HepG2 (cell line): ENCODE measurements around the gene EMP2. TPM values are rescaled to one million over a fixed set of nuclear protein-coding genes. Genes with fewer than 3 reads are reported as not detected.

Experiments
- BATF2 ChIP-seq: sonication (generic); formaldehyde crosslinking; IDR thresholded peaks from 2 replicates; pipeline ENCODE4 v1.8.0; 2022; ENCODE audit warnings: mild to moderate bottlenecking, missing genetic modification reagents, moderate library complexity
- BRD4 ChIP-seq: sonication (generic); formaldehyde crosslinking; IDR thresholded peaks from 2 replicates; pipeline ENCODE4 v1.4.0; 2020; ENCODE audit warnings: missing genetic modification reagents
- CENPT ChIP-seq: sonication (generic); formaldehyde crosslinking; IDR thresholded peaks from 2 replicates; pipeline ENCODE4 v1.8.0; 2022; ENCODE audit warnings: low read depth, mild to moderate bottlenecking, moderate library complexity, missing genetic modification reagents
- EHMT2 ChIP-seq: fragments of 200-600 bp; sonication (generic); IDR thresholded peaks from 2 replicates; pipeline ENCODE4 v1.7.0; 2017; ENCODE audit warnings: antibody characterized with exemption, low read depth, low read length, borderline replicate concordance
- GATAD1 ChIP-seq: IDR thresholded peaks from 2 replicates; pipeline ENCODE4 v1.6.1; 2016; ENCODE audit warnings: missing genetic modification reagents, missing compliant biosample characterization
- HHEX ChIP-seq: IDR thresholded peaks from 2 replicates; pipeline ENCODE4 v1.6.1; 2016; ENCODE audit warnings: control low read depth
- KLF12 ChIP-seq: sonication (generic); formaldehyde crosslinking; IDR thresholded peaks from 2 replicates; pipeline ENCODE4 v1.4.0; 2020; ENCODE audit warnings: missing genetic modification reagents, borderline replicate concordance
- NCOR1 ChIP-seq: fragments of 200-600 bp; sonication (generic); IDR thresholded peaks from 2 replicates; pipeline ENCODE4 v1.7.0; 2017; ENCODE audit warnings: antibody characterized with exemption, low read length, borderline replicate concordance
- PTBP1 ChIP-seq: fragments of 200-400 bp; formaldehyde crosslinking; IDR thresholded peaks from 2 replicates; pipeline ENCODE4 v1.6.1; 2018; ENCODE audit warnings: low read length, low read depth; ENCODE audit not compliant: poor library complexity, severe bottlenecking
- TRAFD1 ChIP-seq: sonication (generic); formaldehyde crosslinking; IDR thresholded peaks from 2 replicates; pipeline ENCODE4 v1.5.1; 2020; ENCODE audit warnings: missing genetic modification reagents, mild to moderate bottlenecking, borderline replicate concordance
- YEATS4 ChIP-seq: sonication (generic); formaldehyde crosslinking; IDR thresholded peaks from 2 replicates; pipeline ENCODE4 v1.4.0; 2020; ENCODE audit warnings: missing genetic modification reagents, borderline replicate concordance
- ZBTB43 ChIP-seq: sonication (generic); formaldehyde crosslinking; conservative IDR thresholded peaks from 2 replicates; pipeline ENCODE4 v1.4.0; 2020; ENCODE audit warnings: missing genetic modification reagents
- ZNF224 ChIP-seq: sonication (generic); formaldehyde crosslinking; IDR thresholded peaks from 2 replicates; pipeline ENCODE4 v1.5.0; 2020; ENCODE audit warnings: mild to moderate bottlenecking, missing genetic modification reagents
- ZNF672 ChIP-seq: sonication (generic); formaldehyde crosslinking; IDR thresholded peaks from 2 replicates; pipeline ENCODE4 v1.8.1; 2022; ENCODE audit warnings: missing genetic modification reagents
- ZNF746 ChIP-seq: sonication (generic); formaldehyde crosslinking; IDR thresholded peaks from 2 replicates; pipeline ENCODE4 v1.8.0; 2022; ENCODE audit warnings: mild to moderate bottlenecking, missing genetic modification reagents
- ZNF747 ChIP-seq: sonication (generic); formaldehyde crosslinking; IDR thresholded peaks from 2 replicates; pipeline ENCODE4 v1.8.1; 2023; ENCODE audit warnings: missing genetic modification reagents, mild to moderate bottlenecking, borderline replicate concordance
- ZNF782 ChIP-seq: sonication (generic); formaldehyde crosslinking; IDR thresholded peaks from 2 replicates; pipeline ENCODE4 v1.4.0; 2020; ENCODE audit warnings: missing genetic modification reagents, mild to moderate bottlenecking, borderline replicate concordance
- polyA plus RNA-seq, 8 experiments: library from polyadenylated mRNA; depleted of rRNA in 3 of 8; stranded (reverse) in 7 of 8; unstranded in 1 of 8; fragments of >200 nt; fragmentation: Illumina TruSeq in 4 of 8; extraction: Trizol in 4 of 8; gene quantifications; 2 replicates each; pipeline versions ENCODE4 v1.2.1 to v1.2.3, GENCODE V29; 2011 to 2016; ENCODE audit warnings: low read depth in 4 of 8, missing spikeins in 1 of 8, mixed read lengths in 1 of 8; ENCODE audit not compliant: insufficient read depth in 1 of 8
- total RNA-seq, 5 experiments: library from RNA; depleted of rRNA; stranded (reverse); fragments of >200 nt; fragmentation: Illumina TruSeq; extraction: Trizol; gene quantifications; 2 replicates each; pipeline ENCODE4 v1.2.3, GENCODE V29; 2016; ENCODE audit warnings: low read depth in 1 of 5
- TF ChIP-seq, protein P1 (sequence below): sonication (generic); formaldehyde crosslinking; IDR thresholded peaks from 2 replicates; pipeline ENCODE4 v1.9.0; 2021; ENCODE audit warnings: mild to moderate bottlenecking, missing genetic modification reagents

Gene EMP2
- total and polyA plus RNA-seq, 2 of the 13 experiments (the other 11 are each of a cell fraction or from before 2014, with no cell fraction given) = 24.6 to 91.2 TPM

DNA sequence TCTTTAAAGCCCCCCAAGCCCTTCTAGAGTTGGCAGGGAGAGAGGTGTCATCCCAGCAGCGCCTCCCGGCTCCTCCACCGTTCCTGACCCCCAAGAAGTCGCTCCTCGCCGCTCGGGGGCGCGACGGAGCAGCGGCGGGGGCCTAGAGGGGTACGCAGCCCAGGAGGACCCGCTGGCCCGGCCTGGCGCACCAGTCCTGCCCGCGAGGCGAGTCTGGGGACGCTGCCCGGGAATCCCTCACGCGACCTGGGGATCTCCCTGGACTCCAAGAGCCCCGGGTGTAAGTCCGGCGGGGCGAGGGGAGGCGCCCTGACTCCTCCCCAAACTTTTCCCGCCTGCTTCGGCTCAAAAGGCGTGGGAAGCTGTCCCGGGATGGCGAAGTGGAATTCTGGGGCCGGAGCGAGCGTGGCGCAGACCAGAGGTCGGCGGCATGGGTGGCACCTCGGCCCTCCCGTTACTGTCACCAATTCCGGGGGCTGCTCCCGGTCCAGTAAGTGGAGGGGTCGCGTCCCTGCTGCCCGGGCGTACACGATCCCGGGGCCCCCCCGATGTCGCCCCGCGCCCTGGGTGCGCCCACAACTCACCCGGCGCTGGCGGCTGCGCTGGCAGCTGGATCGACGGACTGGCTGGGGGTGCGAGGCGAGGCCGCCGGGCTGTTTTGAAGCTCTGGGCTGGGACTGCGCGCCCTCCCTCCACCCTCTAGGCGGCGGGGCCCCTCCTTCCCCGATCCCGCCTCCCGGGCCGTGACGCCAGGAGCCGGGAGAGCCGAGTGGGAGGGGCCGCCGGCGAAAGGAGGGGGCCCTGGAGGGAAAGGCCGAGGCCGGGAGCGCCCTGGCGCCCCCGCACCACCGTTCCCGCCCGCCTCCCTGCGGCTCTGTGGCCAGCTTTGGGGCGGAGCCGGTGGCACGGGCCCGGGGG, at the start of gene EMP2 (continued):
- TF ChIP-seq, protein P1, sequence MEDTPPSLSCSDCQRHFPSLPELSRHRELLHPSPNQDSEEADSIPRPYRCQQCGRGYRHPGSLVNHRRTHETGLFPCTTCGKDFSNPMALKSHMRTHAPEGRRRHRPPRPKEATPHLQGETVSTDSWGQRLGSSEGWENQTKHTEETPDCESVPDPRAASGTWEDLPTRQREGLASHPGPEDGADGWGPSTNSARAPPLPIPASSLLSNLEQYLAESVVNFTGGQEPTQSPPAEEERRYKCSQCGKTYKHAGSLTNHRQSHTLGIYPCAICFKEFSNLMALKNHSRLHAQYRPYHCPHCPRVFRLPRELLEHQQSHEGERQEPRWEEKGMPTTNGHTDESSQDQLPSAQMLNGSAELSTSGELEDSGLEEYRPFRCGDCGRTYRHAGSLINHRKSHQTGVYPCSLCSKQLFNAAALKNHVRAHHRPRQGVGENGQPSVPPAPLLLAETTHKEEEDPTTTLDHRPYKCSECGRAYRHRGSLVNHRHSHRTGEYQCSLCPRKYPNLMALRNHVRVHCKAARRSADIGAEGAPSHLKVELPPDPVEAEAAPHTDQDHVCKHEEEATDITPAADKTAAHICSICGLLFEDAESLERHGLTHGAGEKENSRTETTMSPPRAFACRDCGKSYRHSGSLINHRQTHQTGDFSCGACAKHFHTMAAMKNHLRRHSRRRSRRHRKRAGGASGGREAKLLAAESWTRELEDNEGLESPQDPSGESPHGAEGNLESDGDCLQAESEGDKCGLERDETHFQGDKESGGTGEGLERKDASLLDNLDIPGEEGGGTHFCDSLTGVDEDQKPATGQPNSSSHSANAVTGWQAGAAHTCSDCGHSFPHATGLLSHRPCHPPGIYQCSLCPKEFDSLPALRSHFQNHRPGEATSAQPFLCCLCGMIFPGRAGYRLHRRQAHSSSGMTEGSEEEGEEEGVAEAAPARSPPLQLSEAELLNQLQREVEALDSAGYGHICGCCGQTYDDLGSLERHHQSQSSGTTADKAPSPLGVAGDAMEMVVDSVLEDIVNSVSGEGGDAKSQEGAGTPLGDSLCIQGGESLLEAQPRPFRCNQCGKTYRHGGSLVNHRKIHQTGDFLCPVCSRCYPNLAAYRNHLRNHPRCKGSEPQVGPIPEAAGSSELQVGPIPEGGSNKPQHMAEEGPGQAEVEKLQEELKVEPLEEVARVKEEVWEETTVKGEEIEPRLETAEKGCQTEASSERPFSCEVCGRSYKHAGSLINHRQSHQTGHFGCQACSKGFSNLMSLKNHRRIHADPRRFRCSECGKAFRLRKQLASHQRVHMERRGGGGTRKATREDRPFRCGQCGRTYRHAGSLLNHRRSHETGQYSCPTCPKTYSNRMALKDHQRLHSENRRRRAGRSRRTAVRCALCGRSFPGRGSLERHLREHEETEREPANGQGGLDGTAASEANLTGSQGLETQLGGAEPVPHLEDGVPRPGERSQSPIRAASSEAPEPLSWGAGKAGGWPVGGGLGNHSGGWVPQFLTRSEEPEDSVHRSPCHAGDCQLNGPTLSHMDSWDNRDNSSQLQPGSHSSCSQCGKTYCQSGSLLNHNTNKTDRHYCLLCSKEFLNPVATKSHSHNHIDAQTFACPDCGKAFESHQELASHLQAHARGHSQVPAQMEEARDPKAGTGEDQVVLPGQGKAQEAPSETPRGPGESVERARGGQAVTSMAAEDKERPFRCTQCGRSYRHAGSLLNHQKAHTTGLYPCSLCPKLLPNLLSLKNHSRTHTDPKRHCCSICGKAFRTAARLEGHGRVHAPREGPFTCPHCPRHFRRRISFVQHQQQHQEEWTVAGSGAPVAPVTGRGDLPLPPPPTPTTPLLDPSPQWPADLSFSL = no peak
- peak; percentile 41; the same call in 1 of the 2 replicates for TF ChIP-seq CENPT (CRISPR knock-in tag)
- no peak; the same call in 1 of the 2 replicates for TF ChIP-seq ZNF672
- TF ChIP-seq ZNF224 (CRISPR knock-in tag) = peak; percentile 75; the same call in 1 of the 2 replicates
- peak; percentile 38; the same call in 1 of the 2 replicates for TF ChIP-seq GATAD1
- TF ChIP-seq ZNF747 (CRISPR knock-in tag) = peak; percentile 86
- peak; percentile 97 for TF ChIP-seq KLF12 (CRISPR knock-in tag)
- no peak for TF ChIP-seq NCOR1
- no peak for TF ChIP-seq EHMT2
- TF ChIP-seq ZBTB43 = peak; percentile 64
- TF ChIP-seq BRD4 (CRISPR knock-in tag) = peak; percentile 70; the same call in 1 of the 2 replicates
- TF ChIP-seq YEATS4 = peak; percentile 87
- peak; percentile 95 for TF ChIP-seq ZNF746 (CRISPR knock-in tag)
- TF ChIP-seq TRAFD1 (CRISPR knock-in tag) = peak; percentile 89; the same call in 1 of the 2 replicates
- TF ChIP-seq HHEX (CRISPR knock-in tag) = no peak
- peak; percentile 63 for TF ChIP-seq PTBP1
- no peak; the same call in 1 of the 2 replicates for TF ChIP-seq ZNF782 (CRISPR knock-in tag)
- peak; percentile 89; the same call in 1 of the 2 replicates for TF ChIP-seq BATF2 (CRISPR knock-in tag)
